ENCODE measurements around the gene NCAM1. TPM values are rescaled to one million over a fixed set of nuclear protein-coding genes. Genes with fewer than 3 reads are reported as not detected.

Gene NCAM1
- total RNA-seq, 1 experiment from 2014 or later = 0.22 TPM

- POLR2A ChIA-PET = no interaction called here
- intact Hi-C loops (cut with micrococcal nuclease) = no loop called here
- H3K36me3 ChIP-seq (ENCODE audit: control insufficient read depth in 1 of 2, insufficient read depth in 2 of 2, low read length in 2 of 2) = no peaks in the 10 kb centered on the region
- no peaks in the 10 kb centered on the region for H3K4me1 ChIP-seq (ENCODE audit: control insufficient read depth in 1 of 2, insufficient read depth in 2 of 2, low read length in 2 of 2)
- H4K20me1 ChIP-seq (ENCODE audit: insufficient read depth) = no peaks in the 10 kb centered on the region
- ATAC-seq (no peak), DNase-seq (ENCODE audit: low read depth, low spot score) (no peak)
- no peaks in the 10 kb centered on the region for H3K9me2 ChIP-seq (ENCODE audit: insufficient read depth)
- H3K4me3 ChIP-seq (replicated peaks in 1 of 2; ENCODE audit: low read depth in 1 of 2, low read length in 2 of 2) = no peak overlapping the region
- H3K4me2 ChIP-seq (ENCODE audit: low read length) = no peak overlapping the region
- RAD21 ChIA-PET (ENCODE audit: low non-redundant PET in 1 of 2, low total read pairs in 2 of 2, uncharacterized antibody in 2 of 2, unreplicated experiment in 2 of 2) = no interaction called here
- H2AFZ ChIP-seq (ENCODE audit: low read depth, low read length, poor library complexity, severe bottlenecking) = no peak overlapping the region
- H3K9ac ChIP-seq (ENCODE audit: low read length) = no peak overlapping the region
- no TSS peak for BruUV-seq (replicated peaks)
- CTCF ChIA-PET = no interaction called here
- peaks cover 24% of the 10 kb centered on the region; the same call in 1 of the 2 replicates for H3K27me3 ChIP-seq (ENCODE audit: insufficient read depth, low read length)
- H3K27ac ChIP-seq (ENCODE audit: low read depth, low read length) = no peak overlapping the region
- no peaks in the 10 kb centered on the region for H3K79me2 ChIP-seq (ENCODE audit: insufficient read depth, low read length)
- H3K9me3 ChIP-seq (ENCODE audit: control insufficient read depth in 1 of 2, insufficient read depth in 1 of 2, low read depth in 1 of 2, low read length in 2 of 2) = no peaks in the 10 kb centered on the region
- TF ChIP-seq ZFX (IDR thresholded peaks at IDR 0.05) (no peak), TCF7L2 (IDR thresholded peaks at IDR 0.05; ENCODE audit: borderline replicate concordance, extremely low read depth, insufficient read depth, insufficient read length) (no peak), EZH2phosphoT487 (IDR thresholded peaks at IDR 0.05; ENCODE audit: borderline replicate concordance) (no peak), EZH2 (IDR thresholded peaks at IDR 0.05) (no peak), FOSL1 (IDR thresholded peaks at IDR 0.05; ENCODE audit: low read depth) (no peak), ATF3 (IDR thresholded peaks at IDR 0.05) (no peak), POLR2AphosphoS5 (IDR thresholded peaks at IDR 0.05; ENCODE audit: low read depth, low read length) (no peak), ELF1 (IDR thresholded peaks at IDR 0.05; ENCODE audit: borderline replicate concordance, low read depth) (no peak), SP1 (IDR thresholded peaks at IDR 0.05; ENCODE audit: low read depth) (no peak), SIN3A (IDR thresholded peaks at IDR 0.05; ENCODE audit: low read depth) (no peak), POLR2A (IDR thresholded peaks at IDR 0.05; ENCODE audit: borderline replicate concordance, extremely low read depth, insufficient read depth, insufficient read length) (no peak)
- TF ChIP-seq, protein P1, sequence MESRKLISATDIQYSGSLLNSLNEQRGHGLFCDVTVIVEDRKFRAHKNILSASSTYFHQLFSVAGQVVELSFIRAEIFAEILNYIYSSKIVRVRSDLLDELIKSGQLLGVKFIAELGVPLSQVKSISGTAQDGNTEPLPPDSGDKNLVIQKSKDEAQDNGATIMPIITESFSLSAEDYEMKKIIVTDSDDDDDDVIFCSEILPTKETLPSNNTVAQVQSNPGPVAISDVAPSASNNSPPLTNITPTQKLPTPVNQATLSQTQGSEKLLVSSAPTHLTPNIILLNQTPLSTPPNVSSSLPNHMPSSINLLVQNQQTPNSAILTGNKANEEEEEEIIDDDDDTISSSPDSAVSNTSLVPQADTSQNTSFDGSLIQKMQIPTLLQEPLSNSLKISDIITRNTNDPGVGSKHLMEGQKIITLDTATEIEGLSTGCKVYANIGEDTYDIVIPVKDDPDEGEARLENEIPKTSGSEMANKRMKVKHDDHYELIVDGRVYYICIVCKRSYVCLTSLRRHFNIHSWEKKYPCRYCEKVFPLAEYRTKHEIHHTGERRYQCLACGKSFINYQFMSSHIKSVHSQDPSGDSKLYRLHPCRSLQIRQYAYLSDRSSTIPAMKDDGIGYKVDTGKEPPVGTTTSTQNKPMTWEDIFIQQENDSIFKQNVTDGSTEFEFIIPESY (IDR thresholded peaks at IDR 0.05; ENCODE audit: extremely low read depth, insufficient replicate concordance, low read length) = no peak
Measured at GRCh38 chr11:113161711-113162591, 200.7 kb downstream of the NCAM1 start.
